Uterus (tissue), 2 donors: ENCODE measurements around the gene NTN4.

Experiments
- POLR2A ChIP-seq, 2 donors: fragments of 450-650 bp; IDR thresholded peaks; one replicate each; pipeline ENCODE4 v1.6.1; 2016; ENCODE audit warnings: antibody characterized with exemption in 2 of 2, mild to moderate bottlenecking in 1 of 2, moderate library complexity in 1 of 2
- TF ChIP-seq, protein P1 (sequence below), 4 experiments: fragments of 200-600 bp in 2 of 4; fragments of 450-650 bp in 2 of 4; sonication (generic) in 2 of 4; IDR thresholded peaks; one replicate each; pipeline ENCODE4 v1.5.1; 2016 to 2019; ENCODE audit warnings: antibody characterized with exemption in 4 of 4, mild to moderate bottlenecking in 2 of 4, moderate library complexity in 1 of 4

DNA sequence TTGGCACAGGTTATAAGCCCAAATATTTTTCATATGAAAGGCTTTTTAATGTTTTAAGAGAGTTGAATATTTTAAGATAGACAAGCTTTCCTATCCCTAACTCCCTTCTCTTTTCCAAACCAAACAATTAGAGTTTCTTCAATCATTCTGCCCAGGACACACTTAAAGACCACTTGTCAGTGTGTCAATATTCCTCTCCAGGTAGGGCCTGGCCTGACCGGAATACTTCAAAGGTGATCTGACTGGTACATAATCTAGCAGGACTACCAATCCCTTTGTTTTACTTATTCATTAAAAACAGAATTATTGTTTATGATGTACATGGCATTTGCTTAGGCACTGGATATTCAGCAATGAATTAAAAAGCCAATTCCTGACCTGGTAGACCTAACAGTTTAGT lies 44.0 kb upstream of the NTN4 start:
- TF ChIP-seq POLR2A (IDR thresholded peaks at IDR 0.05), result no peak
- TF ChIP-seq, protein P1, sequence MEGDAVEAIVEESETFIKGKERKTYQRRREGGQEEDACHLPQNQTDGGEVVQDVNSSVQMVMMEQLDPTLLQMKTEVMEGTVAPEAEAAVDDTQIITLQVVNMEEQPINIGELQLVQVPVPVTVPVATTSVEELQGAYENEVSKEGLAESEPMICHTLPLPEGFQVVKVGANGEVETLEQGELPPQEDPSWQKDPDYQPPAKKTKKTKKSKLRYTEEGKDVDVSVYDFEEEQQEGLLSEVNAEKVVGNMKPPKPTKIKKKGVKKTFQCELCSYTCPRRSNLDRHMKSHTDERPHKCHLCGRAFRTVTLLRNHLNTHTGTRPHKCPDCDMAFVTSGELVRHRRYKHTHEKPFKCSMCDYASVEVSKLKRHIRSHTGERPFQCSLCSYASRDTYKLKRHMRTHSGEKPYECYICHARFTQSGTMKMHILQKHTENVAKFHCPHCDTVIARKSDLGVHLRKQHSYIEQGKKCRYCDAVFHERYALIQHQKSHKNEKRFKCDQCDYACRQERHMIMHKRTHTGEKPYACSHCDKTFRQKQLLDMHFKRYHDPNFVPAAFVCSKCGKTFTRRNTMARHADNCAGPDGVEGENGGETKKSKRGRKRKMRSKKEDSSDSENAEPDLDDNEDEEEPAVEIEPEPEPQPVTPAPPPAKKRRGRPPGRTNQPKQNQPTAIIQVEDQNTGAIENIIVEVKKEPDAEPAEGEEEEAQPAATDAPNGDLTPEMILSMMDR (IDR thresholded peaks at IDR 0.05), result no peak
